DMS153 treated with DMSO at 0.1 percent for 48 hours (cell line): ENCODE data around the gene PPFIBP1.

Experiments
- DNase-seq: peaks from one replicate; lab custom pipeline; 2025; ENCODE audit not compliant: unreplicated experiment; lab: John Stamatoyannopoulos, UW

Gene PPFIBP1

GRCh38 chr12:27511723-27512045 is 12.3 kb upstream of the PPFIBP1 start:
- no peak for DNase-seq

DNA sequence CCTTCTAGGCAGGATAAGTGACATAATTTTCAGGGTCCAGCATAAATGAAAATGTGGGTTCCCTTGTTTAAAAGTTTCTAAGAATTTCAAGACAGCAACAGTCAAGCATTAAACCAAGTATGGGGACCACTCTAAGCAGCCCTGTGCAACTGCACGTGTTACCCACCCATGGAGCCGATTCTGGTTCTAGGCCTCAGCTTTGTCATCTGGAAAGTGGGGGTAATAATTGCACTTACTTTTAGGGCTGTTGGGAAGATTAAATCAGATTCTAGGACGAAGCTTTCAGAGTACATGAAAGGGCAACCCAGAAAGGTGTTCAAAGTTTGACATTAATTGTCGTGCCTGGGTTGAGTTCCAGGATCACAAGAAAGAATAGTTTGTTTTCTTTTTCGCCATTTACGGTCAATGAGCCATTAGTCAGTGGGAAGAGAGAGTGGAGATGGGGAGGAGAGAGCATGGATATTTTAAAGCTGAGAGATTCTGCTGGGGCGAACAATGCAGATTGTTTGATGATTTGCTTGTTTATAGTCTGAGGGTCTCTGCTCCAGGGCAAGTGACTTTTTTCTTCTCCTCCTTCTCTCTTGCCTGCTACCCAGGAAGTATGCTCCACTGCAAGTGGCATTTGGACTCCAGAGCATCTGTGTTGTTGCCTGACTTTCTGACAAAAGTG is 10.7 kb upstream of the PPFIBP1 start:
- DNase-seq: no peak

DNA sequence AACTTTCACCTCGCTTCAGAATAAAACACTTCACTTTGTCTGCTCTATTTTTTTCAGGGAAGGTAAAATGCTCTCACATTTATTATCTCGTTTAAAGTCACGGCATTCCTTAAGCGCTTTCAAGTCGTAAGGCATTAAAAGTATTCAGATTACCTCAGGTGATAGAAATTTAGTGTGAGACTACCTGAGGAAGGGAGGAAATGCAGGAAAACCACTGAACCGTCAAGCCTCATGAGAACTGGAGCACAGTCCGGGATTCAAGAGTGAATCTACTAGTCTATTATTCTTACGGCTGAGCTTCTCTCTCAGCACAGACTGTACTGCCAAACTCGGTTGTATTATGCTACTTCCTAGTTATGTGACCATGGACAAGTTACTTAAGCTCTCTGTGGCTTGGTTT is 8.3 kb upstream of the PPFIBP1 start:
- DNase-seq: no peak

GRCh38 chr12:27516625-27517024 is 7.4 kb upstream of the PPFIBP1 start:
- no peak for DNase-seq

DNA sequence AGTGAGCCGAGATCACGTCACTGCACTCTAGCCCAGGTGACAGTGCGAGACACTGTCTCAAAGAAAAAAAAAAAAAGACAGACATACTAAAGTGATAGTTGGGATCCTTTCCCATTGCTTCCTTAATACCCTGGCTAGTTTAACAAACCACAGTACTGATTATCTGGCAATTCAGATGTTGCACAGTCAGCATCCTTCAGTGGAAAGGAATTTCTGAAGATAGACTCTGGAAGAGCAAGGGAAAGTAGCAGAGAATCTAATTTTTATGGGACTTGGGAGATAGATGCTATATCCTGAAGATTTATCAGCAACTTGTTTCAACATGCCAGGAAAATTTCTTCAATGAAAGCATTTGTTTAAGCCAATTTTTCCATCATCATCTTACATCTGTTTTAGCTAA is 6.5 kb upstream of the PPFIBP1 start:
- no peak for DNase-seq

DNA sequence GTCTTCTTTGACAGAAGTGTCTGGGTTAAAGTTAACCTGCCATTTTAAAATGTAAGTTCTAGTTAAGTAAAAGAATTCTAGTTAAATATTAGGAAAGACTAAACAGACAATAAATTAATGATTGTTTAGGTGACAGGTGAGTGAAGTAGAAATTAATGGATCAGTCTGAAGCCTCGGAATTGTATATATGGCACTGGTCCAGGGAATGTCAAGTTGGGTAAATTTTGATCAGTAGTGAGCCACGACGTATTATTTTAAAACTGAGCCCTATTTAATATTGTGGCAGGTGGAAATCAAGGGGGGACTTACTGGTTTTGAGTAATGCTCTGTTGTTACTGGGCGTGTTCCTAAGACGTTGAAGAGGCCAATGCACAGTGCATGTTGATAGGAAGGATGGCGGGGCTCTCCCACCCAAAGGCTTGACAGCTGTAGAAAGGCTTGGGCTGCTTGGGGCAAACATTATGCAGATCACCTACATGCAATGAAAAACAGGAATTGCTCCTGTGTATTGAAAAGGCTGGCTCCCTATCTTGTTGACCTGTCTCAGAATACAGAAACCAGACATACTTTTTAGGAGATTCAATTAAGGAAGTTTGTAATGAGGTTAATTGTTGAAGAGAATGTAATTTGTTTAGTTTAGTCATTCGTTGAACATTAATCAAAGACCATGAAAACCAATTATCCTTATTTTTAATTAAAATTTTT is 5.9 kb upstream of the PPFIBP1 start:
- no peak for DNase-seq

DNA sequence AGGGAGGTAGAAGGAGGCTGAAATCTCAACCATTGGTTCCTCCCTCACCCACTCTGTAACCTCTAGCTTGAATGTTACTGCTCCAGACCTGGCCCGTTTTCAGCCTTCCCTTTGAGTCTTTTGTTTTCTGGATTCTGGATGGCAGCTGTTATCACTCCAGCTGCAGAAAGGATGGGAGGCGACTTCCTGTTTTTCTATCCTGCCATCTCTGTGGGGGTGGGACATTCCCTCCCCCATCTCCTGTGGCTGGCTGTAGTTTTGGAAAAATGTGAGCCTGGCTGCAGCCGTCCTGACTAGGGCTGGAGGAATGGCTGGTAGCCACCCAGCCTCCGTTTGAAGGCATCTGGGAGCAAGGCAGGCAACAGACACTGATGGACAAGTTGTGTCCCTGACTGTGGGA is 2.9 kb upstream of the PPFIBP1 start:
- DNase-seq: no peak

- DNase-seq: no peak
These were observed 2.0 kb upstream of the PPFIBP1 start for GRCh38 chr12:27521981-27522380.

- no peak for DNase-seq
These were observed 733 bp upstream of the PPFIBP1 start for GRCh38 chr12:27523305-27523641.

- no peak for DNase-seq
These were observed 459 bp downstream of the PPFIBP1 start for GRCh38 chr12:27524494-27524835.

DNA sequence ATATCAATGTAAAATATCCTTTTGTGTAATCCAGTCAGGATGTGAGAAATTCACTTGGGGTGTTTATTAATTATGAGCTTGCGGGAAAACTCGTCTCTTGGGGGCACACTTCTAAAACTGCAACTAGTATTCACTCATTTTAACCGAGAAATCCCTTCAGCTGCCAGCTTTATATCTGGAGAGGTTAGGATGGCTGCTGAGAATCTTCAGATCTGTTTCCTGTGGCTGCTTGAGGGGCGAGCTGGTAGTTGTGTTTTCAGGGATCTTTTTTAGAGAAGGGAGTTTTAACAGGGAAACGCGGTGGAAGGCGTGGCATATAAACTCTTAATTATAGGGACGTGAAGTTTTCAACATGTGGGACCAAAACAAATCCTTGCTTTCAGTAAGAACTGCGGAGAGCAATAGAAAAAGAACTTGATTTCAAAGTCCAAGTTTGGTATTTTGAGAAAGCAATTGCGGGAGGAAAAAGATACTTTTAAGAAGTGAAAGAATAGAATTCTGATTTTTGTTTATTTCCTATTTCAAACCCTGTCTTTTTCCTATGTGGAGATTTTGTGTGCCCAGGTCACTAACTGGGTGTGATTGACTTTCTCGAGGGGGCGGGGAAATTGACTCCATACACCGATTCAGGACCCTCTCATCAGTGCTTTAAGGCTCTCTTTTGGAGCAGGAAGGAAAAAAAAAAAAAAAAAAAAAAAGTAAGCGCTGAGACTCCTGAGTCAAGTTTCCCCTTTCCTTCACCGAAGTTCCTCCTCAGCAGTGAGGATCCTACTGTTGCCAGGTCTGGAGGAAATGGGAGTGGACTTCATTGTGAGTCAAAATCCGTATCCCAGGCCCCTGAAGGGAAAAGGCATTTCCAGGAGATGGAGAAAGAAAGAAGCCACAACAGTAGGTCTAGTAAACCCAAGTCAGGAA is 1.1 kb downstream of the PPFIBP1 start:
- no peak for DNase-seq

DNA sequence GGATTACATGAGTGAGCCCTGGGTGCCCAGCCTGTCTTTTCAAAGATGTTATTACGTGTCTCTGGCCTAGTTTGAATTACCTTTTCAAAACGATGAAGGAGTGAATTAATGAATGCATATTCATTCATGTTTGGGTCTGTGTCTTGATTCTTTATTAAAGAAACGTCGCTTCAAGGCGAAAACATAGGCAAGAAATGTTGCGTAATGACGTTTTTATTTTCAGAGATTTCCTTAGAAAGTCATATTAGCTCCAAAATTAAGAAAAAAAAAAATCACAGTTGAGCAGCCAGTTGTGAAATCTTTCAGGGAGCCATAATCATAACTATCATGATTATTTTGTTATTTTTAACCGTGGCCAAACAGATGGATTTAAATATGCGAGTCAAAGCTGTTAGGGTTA is 3.5 kb downstream of the PPFIBP1 start:
- no peak for DNase-seq

DNA sequence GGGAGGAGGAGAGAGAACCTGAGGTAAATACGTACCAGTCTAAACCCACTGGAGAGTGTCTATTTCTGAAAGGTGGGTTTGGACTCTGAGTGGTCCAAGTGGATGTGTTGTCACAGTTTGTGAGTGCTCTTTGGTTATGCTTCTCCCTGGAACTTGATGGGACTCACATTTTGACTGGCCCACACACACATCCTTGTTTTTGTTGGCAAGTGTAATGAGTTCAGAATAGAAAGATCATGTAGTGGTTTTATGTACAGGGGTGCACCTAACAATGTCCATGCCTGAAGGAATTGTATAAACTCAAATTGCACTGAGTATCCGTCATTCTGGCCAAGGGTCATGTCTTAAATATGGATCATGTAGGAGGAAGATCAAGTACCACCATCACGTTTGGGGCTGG is 4.8 kb downstream of the PPFIBP1 start:
- DNase-seq: no peak

- no peak for DNase-seq
These were observed 6.3 kb downstream of the PPFIBP1 start for GRCh38 chr12:27530157-27530922.

GRCh38 chr12:27531896-27532295 is 7.9 kb downstream of the PPFIBP1 start:
- no peak for DNase-seq

DNA sequence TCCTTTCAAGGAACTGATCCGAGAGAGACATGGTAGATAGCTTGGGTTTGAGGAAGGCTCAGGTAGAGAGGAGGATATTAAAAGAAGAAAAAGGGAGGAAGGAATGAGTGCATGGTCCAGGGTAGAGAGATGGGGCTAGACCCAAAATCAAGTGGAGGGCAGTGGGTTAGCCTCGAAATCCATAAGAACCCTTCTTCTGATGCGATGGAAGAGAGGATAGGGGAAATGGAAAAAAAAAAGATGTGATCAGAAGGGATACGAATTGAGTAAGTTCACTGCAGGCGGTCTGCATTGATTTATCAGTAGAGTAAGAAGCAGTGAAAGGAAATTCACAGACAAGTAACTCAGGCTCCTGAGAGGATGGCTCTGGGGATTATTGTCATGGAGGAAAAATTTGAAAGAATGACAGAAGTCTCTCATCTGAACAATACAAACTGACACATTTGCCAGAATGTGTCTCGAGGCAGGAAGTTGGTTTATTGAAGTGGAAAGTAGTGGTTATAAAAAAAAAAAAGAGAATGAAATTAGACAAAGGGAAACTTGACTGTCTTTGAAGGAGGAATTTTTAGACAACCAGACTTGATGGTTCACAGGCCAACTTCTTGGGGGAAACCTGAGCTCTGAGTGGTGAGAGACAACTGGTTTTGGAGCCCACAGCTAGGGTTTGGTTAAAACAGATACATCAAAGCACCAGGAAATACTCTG is 10.2 kb downstream of the PPFIBP1 start:
- DNase-seq: no peak

GRCh38 chr12:27534765-27535161 is 10.8 kb downstream of the PPFIBP1 start:
- no peak for DNase-seq

- no peak for DNase-seq
These were observed 11.3 kb downstream of the PPFIBP1 start for GRCh38 chr12:27535318-27535717.

GRCh38 chr12:27537855-27538675 is 14.1 kb downstream of the PPFIBP1 start:
- no peak for DNase-seq

DNA sequence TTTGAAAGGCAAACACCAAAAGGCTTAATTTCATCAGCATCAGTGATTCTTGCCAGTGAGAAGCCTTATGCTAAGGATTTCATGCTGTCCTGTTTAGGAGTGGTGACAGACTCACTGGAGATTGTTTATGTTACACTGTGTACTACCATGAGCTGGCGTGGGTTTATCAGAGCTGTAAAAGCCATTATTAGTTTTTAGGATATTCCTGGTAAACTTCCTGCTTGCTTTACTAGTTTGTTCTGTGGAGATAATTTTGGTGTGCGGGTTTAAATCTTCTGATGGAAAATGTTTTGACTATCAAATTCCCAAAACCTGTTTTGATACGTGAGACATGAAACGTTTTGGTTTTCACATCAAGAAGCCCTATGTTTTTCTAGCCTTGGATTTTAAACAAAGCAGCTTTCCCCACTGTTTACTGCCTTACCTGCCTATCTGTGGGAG is 15.2 kb downstream of the PPFIBP1 start:
- DNase-seq: no peak
